ENCODE measurements around the gene REX1BD. TPM values are rescaled to one million over a fixed set of nuclear protein-coding genes. Genes with fewer than 3 reads are reported as not detected.
A peak's percentile ranks its signal among the peaks of the same experiment; 100 is the strongest.

REX1BD gene
- total and polyA plus RNA-seq, 10 of the 15 experiments (the other 5 are each of a cell fraction or from before 2014, with no cell fraction given), result 1.1 to 101 (median 35.0) TPM

GRCh38 chr19:18557411-18558201 lies 31.0 kb upstream of the REX1BD start, which contains the start of gene KXD1 (continued):
- TF ChIP-seq PKNOX1 (IDR thresholded peaks at IDR 0.05) (peak; percentile 69), CREB1 (IDR thresholded peaks at IDR 0.05; ENCODE audit: low read depth) (peak; percentile 94), BMI1 (IDR thresholded peaks at IDR 0.05; ENCODE audit: borderline replicate concordance) (no peak), CREM (IDR thresholded peaks at IDR 0.05; ENCODE audit: low read depth) (peak; percentile 88), BCL3 (IDR thresholded peaks at IDR 0.05; ENCODE audit: borderline replicate concordance, insufficient read depth, low read depth, low read length, poor library complexity, severe bottlenecking) (no peak), HDAC6 (IDR thresholded peaks at IDR 0.05; ENCODE audit: unreplicated experiment) (no peak), IKZF1 (conservative IDR thresholded peaks at IDR 0.05) (peak; percentile 53; the same call in 1 of the 2 replicates), SMAD1 (IDR thresholded peaks at IDR 0.05; ENCODE audit: low read depth, partially characterized antibody) (peak; percentile 82), RCOR1 (conservative IDR thresholded peaks at IDR 0.05; ENCODE audit: low read depth, low read length) (peak; percentile 96; the same call in 1 of the 2 replicates), NKRF (conservative IDR thresholded peaks at IDR 0.05) (peak; percentile 69), KAT2A (conservative IDR thresholded peaks at IDR 0.05; ENCODE audit: control insufficient read depth, low read depth, low read length) (no peak), IRF4 (IDR thresholded peaks at IDR 0.05; ENCODE audit: low read depth, low read length) (0 out of 2 replicates have a peak, but pooled peaks have one; percentile 37), RFX5 (IDR thresholded peaks at IDR 0.05; ENCODE audit: low read depth, low read length) (peak; percentile 50; the same call in 1 of the 2 replicates), ZSCAN29 (IDR thresholded peaks at IDR 0.05) (no peak), ZBTB33 (IDR thresholded peaks at IDR 0.05) (no peak), POLR2A (IDR thresholded peaks at IDR 0.05; ENCODE audit: low read depth, low read length) (peak; percentile 92), NFYB (IDR thresholded peaks at IDR 0.05; ENCODE audit: insufficient read depth, low read depth, low read length) (peak; percentile 43; the same call in 1 of the 2 replicates), ZNF687 (IDR thresholded peaks at IDR 0.05) (peak; percentile 92; the same call in 1 of the 2 replicates), MAX (IDR thresholded peaks at IDR 0.05; ENCODE audit: low read depth, low read length) (peak; percentile 85)

Data from GM12878 (cell line).